Adipocyte (in vitro differentiated cells): ENCODE measurements around the gene E2F8.
A peak's percentile ranks its signal among the peaks of the same experiment; 100 is the strongest.

Experiments
- DNase-seq: peaks from one replicate; pipeline ENCODE4 v3.0.0-alpha.2; 2015; ENCODE audit warnings: low read depth
- H3K27me3 ChIP-seq: replicated peaks from 2 replicates; pipeline ENCODE4 v1.7.0; 2013; ENCODE audit warnings: mild to moderate bottlenecking, low read length, moderate library complexity; ENCODE audit not compliant: control insufficient read depth, insufficient read depth
- H3K36me3 ChIP-seq: 2 replicates; pipeline ENCODE4 v1.7.0; 2013; ENCODE audit warnings: low read length, mild to moderate bottlenecking, moderate library complexity; ENCODE audit not compliant: control insufficient read depth, insufficient read depth, severe bottlenecking
- H3K4me1 ChIP-seq: 2 replicates; pipeline ENCODE4 v1.7.0; 2013; ENCODE audit warnings: mild to moderate bottlenecking, low read length, moderate library complexity; ENCODE audit not compliant: control insufficient read depth, insufficient read depth
- H3K4me3 ChIP-seq: 2 replicates; pipeline ENCODE4 v1.7.0; 2013; ENCODE audit warnings: mild to moderate bottlenecking, low read length, moderate library complexity
- H3K9ac ChIP-seq: 2 replicates; pipeline ENCODE4 v1.7.0; 2013; ENCODE audit warnings: mild to moderate bottlenecking, low read length, moderate library complexity
- H3K9me3 ChIP-seq: 2 replicates; pipeline ENCODE4 v1.7.0; 2013; ENCODE audit warnings: mild to moderate bottlenecking, low read length, moderate library complexity; ENCODE audit not compliant: control insufficient read depth

Gene E2F8

DNA sequence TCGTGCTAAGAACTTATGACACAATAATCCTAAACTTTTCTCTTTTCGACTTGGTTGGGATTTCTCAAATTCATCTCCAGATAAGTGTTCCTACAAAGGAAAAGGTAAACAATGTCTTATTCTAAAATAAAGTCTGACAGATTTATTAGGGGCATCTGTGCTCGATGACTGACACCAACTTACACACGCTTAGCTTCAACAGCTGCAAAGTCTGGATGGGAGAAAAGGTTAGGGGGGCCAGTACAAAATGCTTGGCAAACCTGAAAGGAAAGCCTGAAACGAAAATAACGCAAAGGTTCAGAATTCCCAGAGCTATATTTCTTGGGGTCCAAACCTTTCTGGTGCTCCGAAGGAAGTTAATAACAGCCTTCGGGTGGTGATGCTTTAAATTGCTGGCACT is 3.4 kb downstream of the E2F8 start:
- Histone ChIP-seq H3K9ac (no peak overlapping the region), H3K36me3 (no peaks in the 10 kb centered on the region), H3K4me1 (peaks cover 7% of the 10 kb centered on the region), H3K4me3 (no peak overlapping the region), H3K27me3 (peaks cover 10% of the 10 kb centered on the region), H3K9me3 (no peaks in the 10 kb centered on the region)
- DNase-seq, result no peak

DNA sequence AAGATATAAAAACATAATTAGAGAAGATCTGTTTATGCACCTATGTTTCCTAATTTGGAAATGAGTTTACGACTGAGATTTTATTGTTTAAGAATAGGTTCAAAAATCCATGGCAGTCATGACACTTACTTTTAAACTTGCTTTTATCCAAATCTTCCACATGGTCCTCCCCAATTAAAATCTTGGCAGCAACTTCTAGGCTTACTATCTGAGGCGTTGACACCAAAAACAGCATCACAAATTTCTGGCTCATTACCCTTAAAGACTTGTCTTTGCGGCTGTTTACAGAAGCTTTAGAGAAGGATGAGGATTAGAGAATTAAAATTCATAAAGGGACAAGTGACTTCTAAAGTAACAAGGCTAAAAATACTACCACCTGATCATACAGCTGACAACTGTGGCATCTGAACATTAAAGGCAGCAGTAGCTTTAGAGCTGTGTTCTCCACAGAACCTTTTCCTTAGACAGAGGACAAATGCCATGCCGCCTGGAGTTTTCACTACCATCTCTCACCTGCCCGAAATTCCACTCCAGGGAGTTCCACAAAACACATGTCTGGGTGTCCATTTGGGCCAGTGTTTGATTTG is 6.4 kb downstream of the E2F8 start:
- Histone ChIP-seq H3K4me1 (no peaks in the 10 kb centered on the region), H3K9ac (no peak overlapping the region), H3K9me3 (no peaks in the 10 kb centered on the region), H3K27me3 (peaks cover 4% of the 10 kb centered on the region), H3K4me3 (no peak overlapping the region), H3K36me3 (no peaks in the 10 kb centered on the region)
- DNase-seq, result no peak

DNA sequence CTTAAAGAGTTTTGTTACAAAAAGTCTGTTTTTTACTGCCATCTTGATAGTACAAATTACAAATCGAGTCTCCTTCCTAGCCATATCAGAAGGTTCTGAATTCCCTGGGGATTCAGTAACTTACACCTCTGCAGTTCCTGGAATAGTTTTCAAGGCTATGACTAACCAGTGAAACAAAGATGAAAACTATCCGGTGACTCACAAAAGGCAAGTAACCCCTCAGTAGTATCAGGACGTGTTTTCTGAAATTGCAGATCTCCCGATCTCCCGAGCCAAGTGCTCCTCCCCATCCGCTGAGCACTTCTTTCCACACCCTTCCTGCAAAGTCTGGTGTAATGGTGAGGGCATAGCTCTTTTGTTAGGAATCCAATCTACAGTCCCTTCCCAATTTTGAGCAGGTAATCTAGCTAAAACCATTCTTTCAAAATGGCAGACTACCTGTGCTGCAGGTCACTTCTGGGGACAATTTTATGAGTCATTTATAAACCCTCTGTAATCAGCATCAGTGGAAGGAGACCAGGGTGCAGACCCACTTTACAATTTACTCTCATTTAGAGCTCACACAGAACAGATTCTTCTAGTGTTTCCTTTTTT is 7.7 kb downstream of the E2F8 start:
- Histone ChIP-seq H3K27me3 (no peaks in the 10 kb centered on the region), H3K4me3 (no peak overlapping the region), H3K9me3 (no peaks in the 10 kb centered on the region), H3K9ac (no peak overlapping the region), H3K36me3 (no peaks in the 10 kb centered on the region), H3K4me1 (no peaks in the 10 kb centered on the region)
- DNase-seq, result peak; percentile 44

DNA sequence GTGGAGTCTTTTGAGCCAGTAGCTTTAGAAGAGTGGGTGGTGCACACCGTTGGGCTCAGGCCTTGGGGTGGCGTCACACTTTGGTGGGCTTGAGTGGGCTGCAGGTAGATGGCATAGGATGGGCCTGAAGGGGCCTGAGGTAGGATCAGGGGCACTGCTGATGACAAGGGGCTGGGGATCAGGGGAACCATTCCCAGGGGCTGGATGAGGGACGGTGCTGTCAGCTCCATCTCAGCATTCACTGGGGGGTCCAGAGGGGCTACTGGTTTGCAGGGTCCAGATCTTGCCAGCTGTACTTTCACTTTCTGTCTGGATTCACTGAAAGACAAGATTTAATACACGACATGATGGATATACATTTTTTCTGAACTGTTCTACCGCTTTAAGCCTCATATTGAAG is 11.1 kb downstream of the E2F8 start:
- Histone ChIP-seq H3K36me3 (no peaks in the 10 kb centered on the region), H3K9ac (no peak overlapping the region), H3K9me3 (no peaks in the 10 kb centered on the region), H3K4me3 (no peak overlapping the region), H3K4me1 (no peaks in the 10 kb centered on the region), H3K27me3 (no peaks in the 10 kb centered on the region)
- DNase-seq, result no peak

DNA sequence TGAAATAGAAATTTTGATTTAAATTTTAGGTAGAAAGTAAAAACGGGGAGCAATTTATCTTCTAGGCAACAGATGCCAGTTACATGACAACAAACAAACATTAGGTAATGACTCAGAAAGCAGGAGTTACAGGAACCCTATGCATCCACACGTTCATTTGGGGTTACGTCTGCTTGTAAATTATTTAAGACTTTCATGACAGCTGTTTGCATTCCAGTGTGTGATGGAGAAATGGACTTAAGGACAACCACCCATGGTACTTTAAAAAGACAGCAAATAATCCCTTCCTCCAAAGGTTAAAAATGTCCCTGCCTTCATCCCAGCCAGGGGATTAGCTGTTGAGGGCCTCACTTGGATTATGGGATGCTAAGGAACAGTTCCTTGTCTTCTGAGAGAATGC is 11.8 kb downstream of the E2F8 start:
- no peak overlapping the region for H3K4me3 ChIP-seq
- DNase-seq, result no peak
- no peaks in the 10 kb centered on the region for H3K4me1 ChIP-seq
- H3K36me3 ChIP-seq, result no peaks in the 10 kb centered on the region
- H3K9ac ChIP-seq, result no peak overlapping the region
- no peaks in the 10 kb centered on the region for H3K9me3 ChIP-seq
- no peaks in the 10 kb centered on the region for H3K27me3 ChIP-seq

DNA sequence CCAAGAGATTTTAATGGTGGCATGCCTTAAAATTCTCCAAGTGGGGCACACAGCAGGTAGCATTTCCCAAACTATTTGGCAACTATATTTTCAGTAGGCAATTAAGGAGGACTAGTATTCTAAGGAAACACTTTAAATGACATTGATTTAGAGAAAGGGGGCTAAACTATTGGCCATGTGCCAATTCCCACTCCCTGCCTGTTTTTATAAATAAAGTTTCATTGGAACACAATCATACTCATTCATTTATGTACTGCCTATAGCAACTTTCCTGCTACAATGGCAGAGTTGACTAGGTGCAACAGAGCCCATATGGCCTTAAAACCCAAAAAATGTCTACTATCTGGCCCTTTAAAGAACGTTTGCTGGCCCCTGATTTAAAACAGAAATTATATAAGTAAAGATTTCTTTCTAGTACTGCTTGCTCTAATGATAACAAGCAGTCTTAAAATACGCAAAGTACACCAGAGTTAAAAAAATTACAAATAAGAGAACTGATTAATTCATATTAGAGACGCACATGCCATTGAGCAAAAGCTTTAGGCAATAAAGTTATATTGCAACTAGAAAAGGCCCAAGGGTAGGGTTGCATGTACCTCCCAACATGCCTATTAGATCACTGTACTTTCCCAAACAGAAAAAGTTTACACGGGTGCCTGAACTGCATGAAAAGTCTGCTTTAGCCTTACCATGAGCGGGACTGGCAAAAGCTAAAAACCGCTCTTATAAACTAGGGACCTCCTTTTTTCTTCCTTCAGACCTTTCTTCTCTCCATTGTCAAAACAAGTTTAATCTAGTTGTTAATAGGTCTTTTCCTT is 14.2 kb downstream of the E2F8 start:
- no peaks in the 10 kb centered on the region for H3K36me3 ChIP-seq
- no peaks in the 10 kb centered on the region for H3K27me3 ChIP-seq
- no peaks in the 10 kb centered on the region for H3K9me3 ChIP-seq

DNA sequence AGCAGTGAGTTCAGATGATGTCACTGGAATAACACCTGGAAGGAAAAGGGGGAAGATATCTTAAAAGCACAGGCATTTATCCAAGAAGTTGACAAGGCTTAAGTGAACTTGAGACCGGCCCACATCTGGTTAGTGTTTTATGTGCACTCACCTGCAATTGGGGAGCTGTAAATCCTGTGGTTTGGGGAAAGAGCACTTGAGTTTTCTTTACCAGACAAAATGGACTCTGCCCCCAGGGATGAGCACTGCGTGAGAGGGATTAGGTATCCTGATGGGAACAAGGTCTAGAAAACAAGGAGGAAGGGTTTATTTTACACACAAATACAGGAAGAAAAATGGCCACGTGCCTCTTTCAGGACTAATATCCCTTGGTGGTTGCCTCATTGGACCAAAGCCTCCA is 15.2 kb downstream of the E2F8 start:
- Histone ChIP-seq H3K4me3 (no peak overlapping the region), H3K9me3 (no peaks in the 10 kb centered on the region)

More for the DNA sequence above, 14.2 kb downstream of the E2F8 start:
- H3K4me1 ChIP-seq, result no peaks in the 10 kb centered on the region
- H3K4me3 ChIP-seq, result no peak overlapping the region
- DNase-seq, result no peak
- H3K9ac ChIP-seq, result no peak overlapping the region

DNA sequence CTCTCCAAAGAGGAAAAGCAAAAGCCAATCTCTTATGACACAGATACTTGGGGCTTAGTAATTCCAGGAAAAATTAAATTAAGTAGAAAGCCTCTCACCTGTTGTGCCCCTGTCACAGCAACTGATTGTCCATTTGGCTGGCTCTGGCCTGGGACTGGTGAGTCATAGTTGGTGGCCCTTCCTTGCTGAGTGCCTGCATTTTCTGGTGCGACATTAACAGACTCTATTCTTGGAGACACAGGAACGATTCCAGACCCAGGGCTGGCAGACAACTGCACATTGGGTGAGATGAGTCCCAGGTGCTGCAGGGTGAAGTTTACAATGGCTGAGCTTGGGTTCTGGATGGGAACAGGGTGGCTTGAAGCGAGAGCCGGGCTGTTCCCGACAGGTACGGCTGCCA is 15.6 kb downstream of the E2F8 start:
- no peaks in the 10 kb centered on the region for H3K9me3 ChIP-seq
- no peaks in the 10 kb centered on the region for H3K27me3 ChIP-seq
- DNase-seq, result no peak
- no peak overlapping the region for H3K9ac ChIP-seq
- no peaks in the 10 kb centered on the region for H3K4me1 ChIP-seq
- H3K4me3 ChIP-seq, result no peak overlapping the region
- H3K36me3 ChIP-seq, result no peaks in the 10 kb centered on the region

More for the DNA sequence above, 15.2 kb downstream of the E2F8 start:
- DNase-seq, result no peak
- no peaks in the 10 kb centered on the region for H3K4me1 ChIP-seq
- no peaks in the 10 kb centered on the region for H3K36me3 ChIP-seq
- no peaks in the 10 kb centered on the region for H3K27me3 ChIP-seq
- no peak overlapping the region for H3K9ac ChIP-seq

DNA sequence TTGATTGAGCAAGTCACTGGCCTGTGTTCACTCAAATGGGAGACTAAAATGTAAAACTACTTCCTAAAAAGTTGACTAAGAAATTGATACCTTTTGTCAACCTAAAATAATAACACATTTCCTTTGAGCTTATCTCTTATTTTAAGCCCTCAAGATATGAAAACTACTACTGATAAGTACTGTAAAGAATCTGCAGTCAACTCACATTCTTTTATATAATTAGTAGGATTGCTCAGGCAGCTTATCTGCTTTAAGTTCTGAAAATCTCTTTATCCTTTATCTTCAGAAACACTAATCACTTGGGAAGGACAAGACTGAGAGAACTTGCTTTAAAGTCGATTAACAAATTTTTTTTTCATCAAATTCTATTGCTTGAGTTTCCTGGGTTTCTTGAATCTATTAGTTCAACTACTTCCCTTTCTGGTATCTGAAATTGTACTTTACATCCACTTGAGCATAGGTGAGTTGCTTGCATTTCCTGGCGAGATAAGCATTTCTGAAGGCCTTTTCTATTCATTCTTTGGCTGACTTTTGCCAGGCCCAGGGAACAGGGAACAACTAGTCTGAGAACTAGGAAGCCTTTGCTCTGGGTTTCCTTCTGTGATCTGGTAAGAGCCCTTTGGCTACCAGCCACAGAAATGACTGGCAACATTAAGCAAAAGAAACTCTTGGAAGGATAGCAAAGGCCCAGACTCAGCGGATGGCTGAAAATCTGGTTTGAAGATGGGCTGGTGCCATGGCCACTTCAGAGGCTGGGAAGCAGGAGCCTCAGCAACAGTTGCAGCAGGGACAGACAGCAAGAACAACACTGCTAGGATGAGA is 19.6 kb downstream of the E2F8 start:
- no peak overlapping the region for H3K4me3 ChIP-seq
- peaks cover 22% of the 10 kb centered on the region for H3K27me3 ChIP-seq
- H3K36me3 ChIP-seq, result no peaks in the 10 kb centered on the region
- no peak overlapping the region for H3K9ac ChIP-seq
- no peaks in the 10 kb centered on the region for H3K4me1 ChIP-seq
- DNase-seq, result no peak
- H3K9me3 ChIP-seq, result no peaks in the 10 kb centered on the region

DNA sequence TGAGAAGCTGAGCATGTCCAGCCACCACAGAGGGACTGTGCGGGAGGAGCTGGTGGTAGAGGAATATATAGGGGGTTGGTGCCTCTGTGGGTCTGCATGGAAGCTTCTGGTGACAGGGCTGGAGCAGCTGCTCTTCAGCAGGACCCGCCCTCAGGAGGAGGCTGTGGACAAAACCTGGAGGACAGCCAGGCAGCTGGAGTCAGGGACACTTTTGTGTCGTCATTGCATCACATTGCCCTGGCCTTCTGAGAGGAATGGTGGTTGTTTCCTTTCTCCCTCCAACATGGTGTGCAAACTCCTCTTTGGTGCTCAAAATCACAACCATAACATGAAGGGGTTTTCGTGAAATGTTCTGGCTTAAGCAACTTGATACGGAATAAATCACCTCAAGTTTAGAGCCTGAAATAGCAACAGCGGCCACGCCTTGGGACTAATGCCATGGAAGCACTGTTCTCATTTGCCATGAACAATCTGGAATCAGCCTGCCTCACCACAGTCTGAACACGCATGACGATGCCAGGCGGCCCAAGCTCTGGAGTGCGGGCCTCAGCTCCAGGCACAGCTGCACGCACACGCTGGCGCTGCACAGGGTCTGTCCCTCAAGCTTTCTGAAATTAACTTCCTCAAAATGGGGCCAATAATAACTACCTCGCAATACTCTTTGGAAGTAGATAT is 21.8 kb downstream of the E2F8 start:
- H3K27me3 ChIP-seq, result peaks cover 27% of the 10 kb centered on the region
- peak; percentile 5 for DNase-seq
- no peaks in the 10 kb centered on the region for H3K9me3 ChIP-seq
- no peaks in the 10 kb centered on the region for H3K36me3 ChIP-seq
- no peaks in the 10 kb centered on the region for H3K4me1 ChIP-seq
- H3K9ac ChIP-seq, result no peak overlapping the region
- no peak overlapping the region for H3K4me3 ChIP-seq
